Fibroblast of villous mesenchyme (primary cell): ENCODE results near the gene NTRK3. TPM values are rescaled to one million over a fixed set of nuclear protein-coding genes. Genes with fewer than 3 reads are reported as not detected.

ENCODE experiments used
- DNase-seq: peaks from one replicate; pipeline ENCODE4 v3.0.0-alpha.2; 2010; ENCODE audit warnings: low read depth
- H3K4me3 ChIP-seq: 2 replicates; pipeline ENCODE4 v1.5.1; 2011; ENCODE audit warnings: low read depth, mild to moderate bottlenecking, low read length
- total RNA-seq: library from RNA; depleted of rRNA; stranded (reverse); fragments of >200 nt; gene quantifications from 2 replicates; pipeline ENCODE4 v1.2.3, GENCODE V29; 2012
- TF ChIP-seq, protein P1 (sequence below): IDR thresholded peaks from 2 replicates; pipeline ENCODE4 v1.5.1; 2012; ENCODE audit warnings: low read depth, mild to moderate bottlenecking, low read length; ENCODE audit not compliant: insufficient read depth

The NTRK3 gene
- total RNA-seq, 1 donor: not detected

DNA sequence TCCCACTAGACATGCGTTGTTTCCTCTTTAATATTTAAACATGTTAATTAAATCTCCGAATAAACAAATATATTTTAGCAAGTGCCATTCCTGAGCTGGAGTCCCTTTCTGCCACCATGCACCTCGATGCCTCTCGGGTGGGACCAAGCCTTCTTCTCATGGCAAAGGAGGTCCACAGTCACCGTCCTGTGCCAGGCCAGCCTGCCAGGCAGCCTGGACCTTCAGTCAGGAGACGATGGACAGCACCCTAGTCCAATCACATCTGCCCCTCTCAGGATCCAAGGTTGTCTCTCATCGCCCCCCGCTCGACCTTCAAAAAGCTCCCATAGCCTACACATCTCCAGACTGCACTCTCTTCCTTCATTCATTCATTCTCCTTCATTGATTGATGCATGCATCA lies 22.6 kb downstream of the NTRK3 start:
- H3K4me3 ChIP-seq: no peak overlapping the region
- TF ChIP-seq, protein P1, sequence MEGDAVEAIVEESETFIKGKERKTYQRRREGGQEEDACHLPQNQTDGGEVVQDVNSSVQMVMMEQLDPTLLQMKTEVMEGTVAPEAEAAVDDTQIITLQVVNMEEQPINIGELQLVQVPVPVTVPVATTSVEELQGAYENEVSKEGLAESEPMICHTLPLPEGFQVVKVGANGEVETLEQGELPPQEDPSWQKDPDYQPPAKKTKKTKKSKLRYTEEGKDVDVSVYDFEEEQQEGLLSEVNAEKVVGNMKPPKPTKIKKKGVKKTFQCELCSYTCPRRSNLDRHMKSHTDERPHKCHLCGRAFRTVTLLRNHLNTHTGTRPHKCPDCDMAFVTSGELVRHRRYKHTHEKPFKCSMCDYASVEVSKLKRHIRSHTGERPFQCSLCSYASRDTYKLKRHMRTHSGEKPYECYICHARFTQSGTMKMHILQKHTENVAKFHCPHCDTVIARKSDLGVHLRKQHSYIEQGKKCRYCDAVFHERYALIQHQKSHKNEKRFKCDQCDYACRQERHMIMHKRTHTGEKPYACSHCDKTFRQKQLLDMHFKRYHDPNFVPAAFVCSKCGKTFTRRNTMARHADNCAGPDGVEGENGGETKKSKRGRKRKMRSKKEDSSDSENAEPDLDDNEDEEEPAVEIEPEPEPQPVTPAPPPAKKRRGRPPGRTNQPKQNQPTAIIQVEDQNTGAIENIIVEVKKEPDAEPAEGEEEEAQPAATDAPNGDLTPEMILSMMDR: no peak
- DNase-seq: no peak

DNA sequence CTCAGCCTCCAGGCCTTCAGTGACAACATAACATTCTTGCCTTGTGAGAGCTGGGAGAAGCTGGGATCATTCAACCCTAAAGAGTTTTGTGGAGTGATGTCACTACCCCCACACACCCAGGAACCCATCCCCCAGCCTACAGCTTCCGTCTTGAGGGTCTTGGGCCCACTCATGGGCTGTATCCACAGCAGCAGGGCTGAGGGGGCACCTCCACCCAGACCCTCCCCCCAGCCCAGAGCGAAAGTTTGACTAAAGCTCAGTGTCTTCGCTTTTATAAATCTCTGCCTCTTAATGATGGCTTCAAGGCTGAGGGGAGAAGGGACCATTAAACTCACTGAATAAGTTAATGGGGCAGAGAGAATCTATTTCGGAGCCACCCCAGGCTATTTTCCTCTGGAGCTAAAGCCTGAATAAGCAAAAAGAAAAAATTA lies 23.8 kb downstream of the NTRK3 start:
- no peak for DNase-seq
- TF ChIP-seq, protein P1: no peak
- no peak overlapping the region for H3K4me3 ChIP-seq

DNA sequence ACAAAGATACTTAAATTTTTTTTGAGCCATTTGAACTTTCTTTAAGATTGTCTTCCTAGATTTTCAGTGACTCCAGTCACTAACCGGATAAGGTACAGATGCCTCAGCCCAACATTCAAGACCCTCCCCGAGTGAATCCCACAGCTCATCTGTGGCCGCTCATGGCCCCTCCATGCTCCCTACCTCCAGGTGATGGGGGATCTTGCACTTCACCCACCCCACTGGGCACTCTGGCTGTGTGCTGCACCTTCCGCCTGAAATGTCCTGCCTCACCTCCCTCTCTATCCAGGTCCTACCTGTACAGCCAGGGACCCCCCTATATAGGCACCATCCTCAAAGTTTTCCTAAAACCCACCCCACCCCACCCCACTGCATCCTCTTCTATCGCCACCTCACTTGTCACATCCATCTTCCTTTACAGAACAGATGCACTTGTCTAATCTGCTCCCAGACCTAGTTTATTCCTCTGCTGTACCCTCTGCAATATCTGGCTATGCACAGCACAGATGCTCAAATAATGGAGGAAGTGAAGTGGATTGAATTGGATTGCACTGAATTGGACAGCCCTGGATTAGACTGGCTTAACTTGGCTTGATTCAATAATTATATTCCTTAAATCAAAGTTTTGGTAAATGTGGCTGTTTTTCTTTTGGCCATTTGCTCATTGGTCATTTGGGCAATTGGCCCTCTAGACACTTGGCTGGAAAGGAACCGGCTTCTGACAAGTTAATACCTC lies 24.5 kb downstream of the NTRK3 start:
- H3K4me3 ChIP-seq: no peak overlapping the region
- TF ChIP-seq, protein P1: no peak
- no peak for DNase-seq

DNA sequence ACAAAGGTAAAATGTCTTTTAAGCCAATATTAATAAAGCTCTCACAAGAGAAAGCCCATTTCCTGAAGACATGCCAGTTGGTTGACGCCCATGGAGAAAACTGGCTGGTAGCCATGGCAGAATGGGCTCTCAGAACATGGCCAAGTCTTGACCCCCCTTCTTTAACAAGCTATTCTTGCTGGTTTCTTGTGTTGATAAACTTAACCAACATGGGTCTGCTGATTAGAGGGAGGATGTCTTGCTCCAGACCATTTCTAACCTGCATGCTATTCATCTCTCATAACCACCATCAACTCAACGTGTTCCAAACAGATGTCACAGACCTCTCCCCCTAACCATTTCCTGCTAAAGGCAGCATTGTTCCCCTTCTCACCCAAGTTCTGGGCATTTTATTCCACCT lies 25.7 kb downstream of the NTRK3 start:
- TF ChIP-seq, protein P1: no peak
- no peak for DNase-seq
- H3K4me3 ChIP-seq: no peak overlapping the region

DNA sequence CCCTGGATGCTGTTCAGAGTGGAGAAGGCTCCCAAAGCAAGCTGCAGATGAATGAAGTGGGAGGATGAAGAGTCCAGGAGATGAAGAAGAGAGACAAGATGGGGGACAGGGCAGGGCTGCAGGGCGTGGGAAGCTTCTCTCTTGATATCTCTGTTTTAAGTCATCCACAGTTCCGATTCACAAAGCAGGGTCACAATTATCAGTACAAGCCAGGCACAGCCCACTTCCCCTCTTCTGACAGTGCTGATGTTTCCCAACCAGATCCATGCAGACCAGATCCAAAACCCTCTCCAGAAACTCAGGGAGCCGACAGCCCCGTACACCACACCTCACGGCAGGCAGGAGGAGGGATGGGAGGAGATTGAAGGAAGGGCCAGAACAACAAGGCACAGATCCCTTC lies 31.1 kb downstream of the NTRK3 start:
- no peak overlapping the region for H3K4me3 ChIP-seq
- DNase-seq: no peak
- TF ChIP-seq, protein P1: no peak

DNA sequence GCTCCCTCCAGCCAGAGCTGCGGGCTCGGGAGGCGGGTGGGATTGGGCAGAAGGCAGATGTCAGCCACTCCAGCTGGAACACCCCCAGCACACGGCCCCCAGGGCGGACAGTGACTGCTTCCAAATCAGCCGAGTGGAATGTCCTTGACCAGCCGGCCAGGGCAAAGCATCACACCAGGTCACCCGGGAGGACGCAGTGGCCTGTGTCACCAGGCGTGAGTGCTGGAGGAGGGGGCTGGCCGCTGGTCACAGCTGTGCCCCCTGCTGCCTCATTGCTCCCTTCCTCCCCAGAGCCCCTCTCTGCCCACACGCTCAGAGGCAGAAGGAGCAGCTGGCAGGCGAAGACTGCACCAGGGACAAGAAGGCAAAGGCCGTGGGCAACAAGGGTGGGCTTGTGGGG lies 33.5 kb downstream of the NTRK3 start:
- H3K4me3 ChIP-seq: no peak overlapping the region
- DNase-seq: no peak
- TF ChIP-seq, protein P1: no peak

DNA sequence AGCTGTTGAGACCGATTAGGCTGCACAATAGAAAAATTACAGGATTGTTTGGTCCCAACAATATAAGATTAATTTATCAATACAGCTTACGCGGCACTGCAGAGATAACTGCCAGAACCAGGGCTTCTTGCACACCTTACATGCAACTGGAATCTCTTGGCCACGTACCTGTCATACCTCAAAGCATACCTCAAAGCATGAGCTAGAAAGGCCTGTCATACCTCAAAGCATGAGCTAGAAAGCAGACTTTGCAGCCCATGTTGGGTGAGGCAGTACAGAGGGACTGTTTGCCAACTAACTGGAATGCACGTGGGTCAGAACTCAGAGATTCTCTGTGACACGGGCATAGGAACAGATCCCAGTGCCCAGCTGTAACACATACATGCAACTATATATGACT lies 34.7 kb downstream of the NTRK3 start:
- H3K4me3 ChIP-seq: no peak overlapping the region
- TF ChIP-seq, protein P1: no peak
- no peak for DNase-seq
